Measurements from ENCODE around the gene FHOD3.

The FHOD3 gene

GRCh38 chr18:36374262-36374661 lies 76.7 kb downstream of the FHOD3 start:
- H3K4me3 ChIP-seq (ENCODE audit: low read depth in 1 of 2, low read length in 2 of 2) = no peak overlapping the region
- H3K27ac ChIP-seq (ENCODE audit: low read length) = no peak overlapping the region

GRCh38 chr18:36375118-36375517 lies 77.6 kb downstream of the FHOD3 start:
- no peaks in the 10 kb centered on the region for H3K27me3 ChIP-seq (ENCODE audit: low read depth, low read length)
- H3K36me3 ChIP-seq (ENCODE audit: control insufficient read depth in 1 of 2, insufficient read depth in 2 of 2, low read length in 2 of 2) = no peaks in the 10 kb centered on the region
- no peaks in the 10 kb centered on the region for H3K4me1 ChIP-seq (ENCODE audit: control insufficient read depth in 1 of 2, insufficient read depth in 2 of 2, low read length in 2 of 2)
- H3K4me3 ChIP-seq (ENCODE audit: low read depth in 1 of 2, low read length in 2 of 2) = no peak overlapping the region
- no peak overlapping the region for H3K27ac ChIP-seq (ENCODE audit: low read length)
- no peaks in the 10 kb centered on the region for H3K9me3 ChIP-seq (ENCODE audit: control insufficient read depth in 1 of 2, low read length in 2 of 2)

More at GRCh38 chr18:36374262-36374661, 76.7 kb downstream of the FHOD3 start:
- H3K27me3 ChIP-seq (ENCODE audit: low read depth, low read length) = no peaks in the 10 kb centered on the region
- no peaks in the 10 kb centered on the region for H3K9me3 ChIP-seq (ENCODE audit: control insufficient read depth in 1 of 2, low read length in 2 of 2)
- no peaks in the 10 kb centered on the region for H3K36me3 ChIP-seq (ENCODE audit: control insufficient read depth in 1 of 2, insufficient read depth in 2 of 2, low read length in 2 of 2)
- H3K4me1 ChIP-seq (ENCODE audit: control insufficient read depth in 1 of 2, insufficient read depth in 2 of 2, low read length in 2 of 2) = no peaks in the 10 kb centered on the region

GRCh38 chr18:36376361-36376760 lies 78.8 kb downstream of the FHOD3 start:
- H3K27me3 ChIP-seq (ENCODE audit: low read depth, low read length) = no peaks in the 10 kb centered on the region
- no peaks in the 10 kb centered on the region for H3K4me1 ChIP-seq (ENCODE audit: control insufficient read depth in 1 of 2, insufficient read depth in 2 of 2, low read length in 2 of 2)
- H3K36me3 ChIP-seq (ENCODE audit: control insufficient read depth in 1 of 2, insufficient read depth in 2 of 2, low read length in 2 of 2) = no peaks in the 10 kb centered on the region
- no peak overlapping the region for H3K27ac ChIP-seq (ENCODE audit: low read length)
- no peak overlapping the region for H3K4me3 ChIP-seq (ENCODE audit: low read depth in 1 of 2, low read length in 2 of 2)
- H3K9me3 ChIP-seq (ENCODE audit: control insufficient read depth in 1 of 2, low read length in 2 of 2) = no peaks in the 10 kb centered on the region

GRCh38 chr18:36377626-36378025 lies 80.1 kb downstream of the FHOD3 start:
- Histone ChIP-seq H3K27me3 (ENCODE audit: low read depth, low read length) (no peaks in the 10 kb centered on the region), H3K27ac (ENCODE audit: low read length) (no peak overlapping the region), H3K9me3 (ENCODE audit: control insufficient read depth in 1 of 2, low read length in 2 of 2) (no peaks in the 10 kb centered on the region), H3K36me3 (ENCODE audit: control insufficient read depth in 1 of 2, insufficient read depth in 2 of 2, low read length in 2 of 2) (no peaks in the 10 kb centered on the region), H3K4me1 (ENCODE audit: control insufficient read depth in 1 of 2, insufficient read depth in 2 of 2, low read length in 2 of 2) (no peaks in the 10 kb centered on the region), H3K4me3 (ENCODE audit: low read depth in 1 of 2, low read length in 2 of 2) (no peak overlapping the region)

GRCh38 chr18:36378205-36378604 lies 80.7 kb downstream of the FHOD3 start:
- Histone ChIP-seq H3K4me3 (ENCODE audit: low read depth in 1 of 2, low read length in 2 of 2) (no peak overlapping the region), H3K36me3 (ENCODE audit: control insufficient read depth in 1 of 2, insufficient read depth in 2 of 2, low read length in 2 of 2) (no peaks in the 10 kb centered on the region), H3K9me3 (ENCODE audit: control insufficient read depth in 1 of 2, low read length in 2 of 2) (no peaks in the 10 kb centered on the region), H3K4me1 (ENCODE audit: control insufficient read depth in 1 of 2, insufficient read depth in 2 of 2, low read length in 2 of 2) (no peaks in the 10 kb centered on the region), H3K27ac (ENCODE audit: low read length) (no peak overlapping the region), H3K27me3 (ENCODE audit: low read depth, low read length) (no peaks in the 10 kb centered on the region)

GRCh38 chr18:36379435-36379984 lies 82.0 kb downstream of the FHOD3 start:
- no peaks in the 10 kb centered on the region for H3K9me3 ChIP-seq (ENCODE audit: control insufficient read depth in 1 of 2, low read length in 2 of 2)
- H3K36me3 ChIP-seq (ENCODE audit: control insufficient read depth in 1 of 2, insufficient read depth in 2 of 2, low read length in 2 of 2) = no peaks in the 10 kb centered on the region
- H3K4me1 ChIP-seq (ENCODE audit: control insufficient read depth in 1 of 2, insufficient read depth in 2 of 2, low read length in 2 of 2) = no peaks in the 10 kb centered on the region
- H3K27ac ChIP-seq (ENCODE audit: low read length) = no peak overlapping the region
- no peak overlapping the region for H3K4me3 ChIP-seq (ENCODE audit: low read depth in 1 of 2, low read length in 2 of 2)
- H3K27me3 ChIP-seq (ENCODE audit: low read depth, low read length) = no peaks in the 10 kb centered on the region

- no peaks in the 10 kb centered on the region for H3K36me3 ChIP-seq (ENCODE audit: control insufficient read depth in 1 of 2, insufficient read depth in 2 of 2, low read length in 2 of 2)
- no peaks in the 10 kb centered on the region for H3K9me3 ChIP-seq (ENCODE audit: control insufficient read depth in 1 of 2, low read length in 2 of 2)
- no peak overlapping the region for H3K4me3 ChIP-seq (ENCODE audit: low read depth in 1 of 2, low read length in 2 of 2)
- H3K27me3 ChIP-seq (ENCODE audit: low read depth, low read length) = no peaks in the 10 kb centered on the region
- no peak overlapping the region for H3K27ac ChIP-seq (ENCODE audit: low read length)
- H3K4me1 ChIP-seq (ENCODE audit: control insufficient read depth in 1 of 2, insufficient read depth in 2 of 2, low read length in 2 of 2) = no peaks in the 10 kb centered on the region
These were observed 82.8 kb downstream of the FHOD3 start for GRCh38 chr18:36380173-36380827.

- Histone ChIP-seq H3K27me3 (ENCODE audit: low read depth, low read length) (no peaks in the 10 kb centered on the region), H3K4me3 (ENCODE audit: low read depth in 1 of 2, low read length in 2 of 2) (no peak overlapping the region), H3K9me3 (ENCODE audit: control insufficient read depth in 1 of 2, low read length in 2 of 2) (no peaks in the 10 kb centered on the region), H3K27ac (ENCODE audit: low read length) (no peak overlapping the region), H3K36me3 (ENCODE audit: control insufficient read depth in 1 of 2, insufficient read depth in 2 of 2, low read length in 2 of 2) (no peaks in the 10 kb centered on the region), H3K4me1 (ENCODE audit: control insufficient read depth in 1 of 2, insufficient read depth in 2 of 2, low read length in 2 of 2) (no peaks in the 10 kb centered on the region)
These were observed 83.6 kb downstream of the FHOD3 start for GRCh38 chr18:36381075-36381474.

GRCh38 chr18:36382854-36383253 lies 85.3 kb downstream of the FHOD3 start:
- Histone ChIP-seq H3K4me3 (ENCODE audit: low read depth in 1 of 2, low read length in 2 of 2) (no peak overlapping the region), H3K36me3 (ENCODE audit: control insufficient read depth in 1 of 2, insufficient read depth in 2 of 2, low read length in 2 of 2) (no peaks in the 10 kb centered on the region), H3K27me3 (ENCODE audit: low read depth, low read length) (no peaks in the 10 kb centered on the region), H3K4me1 (ENCODE audit: control insufficient read depth in 1 of 2, insufficient read depth in 2 of 2, low read length in 2 of 2) (no peaks in the 10 kb centered on the region), H3K27ac (ENCODE audit: low read length) (no peak overlapping the region), H3K9me3 (ENCODE audit: control insufficient read depth in 1 of 2, low read length in 2 of 2) (no peaks in the 10 kb centered on the region)

- no peaks in the 10 kb centered on the region for H3K4me1 ChIP-seq (ENCODE audit: control insufficient read depth in 1 of 2, insufficient read depth in 2 of 2, low read length in 2 of 2)
- no peaks in the 10 kb centered on the region for H3K9me3 ChIP-seq (ENCODE audit: control insufficient read depth in 1 of 2, low read length in 2 of 2)
- H3K27me3 ChIP-seq (ENCODE audit: low read depth, low read length) = no peaks in the 10 kb centered on the region
- H3K27ac ChIP-seq (ENCODE audit: low read length) = no peak overlapping the region
- no peak overlapping the region for H3K4me3 ChIP-seq (ENCODE audit: low read depth in 1 of 2, low read length in 2 of 2)
- H3K36me3 ChIP-seq (ENCODE audit: control insufficient read depth in 1 of 2, insufficient read depth in 2 of 2, low read length in 2 of 2) = no peaks in the 10 kb centered on the region
These were observed 88.8 kb downstream of the FHOD3 start for GRCh38 chr18:36386150-36386920.

- H3K4me1 ChIP-seq (ENCODE audit: control insufficient read depth in 1 of 2, insufficient read depth in 2 of 2, low read length in 2 of 2) = no peaks in the 10 kb centered on the region
- H3K27ac ChIP-seq (ENCODE audit: low read length) = no peak overlapping the region
- H3K36me3 ChIP-seq (ENCODE audit: control insufficient read depth in 1 of 2, insufficient read depth in 2 of 2, low read length in 2 of 2) = no peaks in the 10 kb centered on the region
- H3K27me3 ChIP-seq (ENCODE audit: low read depth, low read length) = no peaks in the 10 kb centered on the region
- H3K4me3 ChIP-seq (ENCODE audit: low read depth in 1 of 2, low read length in 2 of 2) = no peak overlapping the region
- H3K9me3 ChIP-seq (ENCODE audit: control insufficient read depth in 1 of 2, low read length in 2 of 2) = no peaks in the 10 kb centered on the region
These were observed 89.8 kb downstream of the FHOD3 start for GRCh38 chr18:36387310-36387709.
